ENCODE results near the gene SLC1A2. TPM values are rescaled to one million over a fixed set of nuclear protein-coding genes. Genes with fewer than 3 reads are reported as not detected.
A peak's percentile ranks its signal among the peaks of the same experiment; 100 is the strongest.

The SLC1A2 gene
- total and polyA plus RNA-seq, 2 donors: 0.38 to 0.71 TPM

DNA sequence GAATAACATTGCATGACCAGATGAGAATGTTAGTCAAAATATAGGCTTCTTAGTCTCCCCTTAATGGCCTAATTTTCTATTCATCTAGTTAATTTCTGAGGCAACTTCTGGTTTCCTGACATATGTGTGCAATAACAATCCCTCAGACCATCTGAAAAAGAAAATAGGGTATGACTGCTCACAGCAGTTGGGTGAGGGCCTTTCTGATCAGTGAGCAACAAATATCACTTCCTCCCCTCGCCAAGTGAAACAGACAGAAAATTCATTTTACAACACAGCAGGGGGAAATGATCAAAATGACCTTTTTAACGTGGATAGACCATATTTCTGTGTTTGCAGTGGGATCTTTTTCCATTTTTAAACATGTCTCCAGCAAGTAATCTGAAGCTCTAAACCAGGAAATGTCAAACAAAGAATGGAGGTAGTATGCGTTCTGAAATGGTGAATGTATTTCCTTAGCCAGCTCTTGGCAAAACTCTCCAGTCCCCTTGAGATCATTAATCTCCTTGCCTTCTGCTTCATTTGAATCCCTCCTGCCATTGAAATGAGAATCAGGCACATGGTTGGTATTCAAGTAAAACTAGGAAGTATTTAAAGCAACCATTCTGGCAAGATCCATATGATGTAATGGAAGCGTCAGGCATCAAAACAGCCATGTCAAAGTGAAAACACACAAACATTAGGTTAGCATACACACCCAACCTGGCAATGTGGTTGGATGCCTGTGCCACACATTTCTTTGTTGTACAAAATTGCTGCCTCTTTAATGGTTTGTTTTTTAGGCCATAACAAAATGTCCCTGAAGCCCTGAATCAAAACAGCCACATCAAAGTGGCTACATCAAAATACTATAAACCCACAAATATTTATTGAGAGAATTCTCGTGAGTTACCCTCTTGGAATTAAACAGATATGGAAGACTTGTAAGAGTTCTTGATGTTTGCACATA lies 100.1 kb downstream of the SLC1A2 start:
- Histone ChIP-seq H3K27ac (ENCODE audit: low read depth in 1 of 2, low read length in 1 of 2) (no peak overlapping the region), H3K27me3 (ENCODE audit: control insufficient read depth in 2 of 2, insufficient read depth in 1 of 2, low read length in 1 of 2) (no peaks in the 10 kb centered on the region), H3K36me3 (ENCODE audit: control insufficient read depth in 2 of 2, insufficient read depth in 2 of 2, low read length in 1 of 2) (no peaks in the 10 kb centered on the region), H3K9me3 (ENCODE audit: control insufficient read depth in 2 of 2, insufficient read depth in 1 of 2, low read length in 1 of 2) (no peaks in the 10 kb centered on the region), H3K4me1 (ENCODE audit: control insufficient read depth in 2 of 2, insufficient read depth in 2 of 2, low read length in 2 of 2) (no peaks in the 10 kb centered on the region), H3K4me3 (ENCODE audit: low read length in 2 of 2) (no peak overlapping the region)
- DNase-seq (ENCODE audit: low read depth in 6 of 9, low spot score in 9 of 9): no peak
- 75% methylated on average over 5 of the region's 5 CpGs for WGBS

- DNase-seq (ENCODE audit: low read depth in 6 of 9, low spot score in 9 of 9): no peak
- Histone ChIP-seq H3K4me3 (ENCODE audit: low read length in 2 of 2) (no peak overlapping the region), H3K9me3 (ENCODE audit: control insufficient read depth in 2 of 2, insufficient read depth in 1 of 2, low read length in 1 of 2) (no peaks in the 10 kb centered on the region), H3K36me3 (ENCODE audit: control insufficient read depth in 2 of 2, insufficient read depth in 2 of 2, low read length in 1 of 2) (no peaks in the 10 kb centered on the region), H3K27ac (ENCODE audit: low read depth in 1 of 2, low read length in 1 of 2) (no peak overlapping the region), H3K4me1 (ENCODE audit: control insufficient read depth in 2 of 2, insufficient read depth in 2 of 2, low read length in 2 of 2) (no peaks in the 10 kb centered on the region), H3K27me3 (ENCODE audit: control insufficient read depth in 2 of 2, insufficient read depth in 1 of 2, low read length in 1 of 2) (no peaks in the 10 kb centered on the region)
- 100% methylated on average over 1 of the region's 1 CpG for WGBS
Observed at GRCh38 chr11:35318309-35318708, 101.0 kb downstream of the SLC1A2 start.

DNA sequence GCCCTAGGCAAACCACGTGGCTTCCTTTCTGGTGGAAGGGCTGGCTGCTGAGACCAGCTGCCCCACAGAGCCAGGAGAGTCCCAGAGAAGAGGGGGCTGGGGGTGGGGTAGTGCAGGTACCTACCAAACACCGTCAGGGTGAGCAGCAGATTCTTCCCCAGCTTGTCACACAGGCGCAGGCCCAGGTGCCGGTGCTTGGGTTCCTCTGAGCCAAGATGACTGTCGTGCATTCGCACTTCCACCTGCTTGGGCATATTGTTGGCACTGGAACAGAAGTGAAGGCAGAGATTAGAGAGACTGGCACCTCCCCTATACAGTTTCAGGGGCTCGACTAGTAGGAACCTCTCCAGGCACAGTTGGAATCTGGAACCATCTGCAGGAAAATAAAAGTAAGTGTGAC lies 102.1 kb downstream of the SLC1A2 start:
- 90% methylated on average over 7 of the region's 7 CpGs for WGBS
- no peak overlapping the region for H3K4me3 ChIP-seq (ENCODE audit: low read length in 2 of 2)
- no peaks in the 10 kb centered on the region for H3K4me1 ChIP-seq (ENCODE audit: control insufficient read depth in 2 of 2, insufficient read depth in 2 of 2, low read length in 2 of 2)
- no peaks in the 10 kb centered on the region for H3K36me3 ChIP-seq (ENCODE audit: control insufficient read depth in 2 of 2, insufficient read depth in 2 of 2, low read length in 1 of 2)
- H3K27me3 ChIP-seq (ENCODE audit: control insufficient read depth in 2 of 2, insufficient read depth in 1 of 2, low read length in 1 of 2): no peaks in the 10 kb centered on the region
- DNase-seq (ENCODE audit: low read depth in 6 of 9, low spot score in 9 of 9): no peak
- H3K9me3 ChIP-seq (ENCODE audit: control insufficient read depth in 2 of 2, insufficient read depth in 1 of 2, low read length in 1 of 2): no peaks in the 10 kb centered on the region
- H3K27ac ChIP-seq (ENCODE audit: low read depth in 1 of 2, low read length in 1 of 2): no peak overlapping the region

- no peak for DNase-seq (ENCODE audit: low read depth in 6 of 9, low spot score in 9 of 9)
- Histone ChIP-seq H3K4me1 (ENCODE audit: control insufficient read depth in 2 of 2, insufficient read depth in 2 of 2, low read length in 2 of 2) (no peaks in the 10 kb centered on the region), H3K36me3 (ENCODE audit: control insufficient read depth in 2 of 2, insufficient read depth in 2 of 2, low read length in 1 of 2) (no peaks in the 10 kb centered on the region), H3K4me3 (ENCODE audit: low read length in 2 of 2) (no peak overlapping the region), H3K27ac (ENCODE audit: low read depth in 1 of 2, low read length in 1 of 2) (no peak overlapping the region), H3K9me3 (ENCODE audit: control insufficient read depth in 2 of 2, insufficient read depth in 1 of 2, low read length in 1 of 2) (no peaks in the 10 kb centered on the region), H3K27me3 (ENCODE audit: control insufficient read depth in 2 of 2, insufficient read depth in 1 of 2, low read length in 1 of 2) (no peaks in the 10 kb centered on the region)
- WGBS: 96% methylated on average over 2 of the region's 2 CpGs
Observed at GRCh38 chr11:35316161-35316560, 103.2 kb downstream of the SLC1A2 start.

- H3K27me3 ChIP-seq (ENCODE audit: control insufficient read depth in 2 of 2, insufficient read depth in 1 of 2, low read length in 1 of 2): no peaks in the 10 kb centered on the region
- 96% methylated on average over 1 of the region's 1 CpG for WGBS
- H3K4me1 ChIP-seq (ENCODE audit: control insufficient read depth in 2 of 2, insufficient read depth in 2 of 2, low read length in 2 of 2): no peaks in the 10 kb centered on the region
- H3K4me3 ChIP-seq (ENCODE audit: low read length in 2 of 2): no peak overlapping the region
- no peaks in the 10 kb centered on the region for H3K9me3 ChIP-seq (ENCODE audit: control insufficient read depth in 2 of 2, insufficient read depth in 1 of 2, low read length in 1 of 2)
- H3K27ac ChIP-seq (ENCODE audit: low read depth in 1 of 2, low read length in 1 of 2): no peak overlapping the region
- DNase-seq (ENCODE audit: low read depth in 6 of 9, low spot score in 9 of 9): no peak
- H3K36me3 ChIP-seq (ENCODE audit: control insufficient read depth in 2 of 2, insufficient read depth in 2 of 2, low read length in 1 of 2): no peaks in the 10 kb centered on the region
Observed at GRCh38 chr11:35313760-35314153, 105.6 kb downstream of the SLC1A2 start.

DNA sequence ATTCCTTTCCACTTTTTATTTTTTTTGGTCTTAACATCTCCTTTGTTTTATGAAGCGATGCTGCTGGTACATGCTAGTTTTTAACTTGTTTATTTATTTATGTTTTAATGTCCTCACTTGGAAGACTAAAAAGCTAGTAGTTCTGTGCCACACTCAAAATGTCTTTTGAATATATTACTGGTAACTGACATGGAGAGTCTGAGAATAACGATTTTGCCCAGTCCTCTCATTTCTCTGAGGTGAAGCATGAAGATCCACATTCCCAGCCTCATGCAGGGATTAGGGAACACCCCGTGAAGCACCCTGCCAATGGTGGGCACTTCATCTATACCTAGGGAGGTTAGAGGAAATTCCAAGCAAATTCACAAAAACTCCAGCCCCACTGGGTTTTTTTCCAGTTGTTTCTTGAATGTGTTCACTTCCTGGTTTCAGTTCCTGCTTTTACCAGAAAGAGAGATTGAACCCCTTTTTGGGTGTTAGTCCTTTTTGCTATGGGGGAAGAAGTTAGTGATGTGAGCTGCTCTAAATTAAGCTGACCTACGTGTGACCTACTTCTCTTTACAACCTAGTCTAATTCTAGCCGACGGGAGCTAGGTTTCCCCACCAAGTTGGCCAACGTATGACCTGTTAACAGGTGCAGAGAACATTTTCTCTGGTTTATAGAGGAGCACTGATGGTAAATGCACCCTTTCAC lies 106.1 kb downstream of the SLC1A2 start:
- Histone ChIP-seq H3K27me3 (ENCODE audit: control insufficient read depth in 2 of 2, insufficient read depth in 1 of 2, low read length in 1 of 2) (no peaks in the 10 kb centered on the region), H3K4me1 (ENCODE audit: control insufficient read depth in 2 of 2, insufficient read depth in 2 of 2, low read length in 2 of 2) (no peaks in the 10 kb centered on the region), H3K4me3 (ENCODE audit: low read length in 2 of 2) (no peak overlapping the region), H3K27ac (ENCODE audit: low read depth in 1 of 2, low read length in 1 of 2) (no peak overlapping the region), H3K9me3 (ENCODE audit: control insufficient read depth in 2 of 2, insufficient read depth in 1 of 2, low read length in 1 of 2) (no peaks in the 10 kb centered on the region), H3K36me3 (ENCODE audit: control insufficient read depth in 2 of 2, insufficient read depth in 2 of 2, low read length in 1 of 2) (no peaks in the 10 kb centered on the region)
- 66% methylated on average over 7 of the region's 7 CpGs for WGBS
- DNase-seq (ENCODE audit: low read depth in 6 of 9, low spot score in 9 of 9): peak in 1 of 9 donors; percentile 23

- 93% methylated on average over 3 of the region's 3 CpGs for WGBS
- H3K27me3 ChIP-seq (ENCODE audit: control insufficient read depth in 2 of 2, insufficient read depth in 1 of 2, low read length in 1 of 2): no peaks in the 10 kb centered on the region
- H3K27ac ChIP-seq (ENCODE audit: low read depth in 1 of 2, low read length in 1 of 2): no peak overlapping the region
- no peak overlapping the region for H3K4me3 ChIP-seq (ENCODE audit: low read length in 2 of 2)
- DNase-seq (ENCODE audit: low read depth in 6 of 9, low spot score in 9 of 9): no peak
- no peaks in the 10 kb centered on the region for H3K4me1 ChIP-seq (ENCODE audit: control insufficient read depth in 2 of 2, insufficient read depth in 2 of 2, low read length in 2 of 2)
- no peaks in the 10 kb centered on the region for H3K36me3 ChIP-seq (ENCODE audit: control insufficient read depth in 2 of 2, insufficient read depth in 2 of 2, low read length in 1 of 2)
- no peaks in the 10 kb centered on the region for H3K9me3 ChIP-seq (ENCODE audit: control insufficient read depth in 2 of 2, insufficient read depth in 1 of 2, low read length in 1 of 2)
Observed at GRCh38 chr11:35311331-35311730, 108.0 kb downstream of the SLC1A2 start.

- H3K36me3 ChIP-seq (ENCODE audit: control insufficient read depth in 2 of 2, insufficient read depth in 2 of 2, low read length in 1 of 2): no peaks in the 10 kb centered on the region
- no peaks in the 10 kb centered on the region for H3K9me3 ChIP-seq (ENCODE audit: control insufficient read depth in 2 of 2, insufficient read depth in 1 of 2, low read length in 1 of 2)
- H3K4me1 ChIP-seq (ENCODE audit: control insufficient read depth in 2 of 2, insufficient read depth in 2 of 2, low read length in 2 of 2): peaks cover 0 to 5% of the 10 kb centered on the region in 2 donors
- no peaks in the 10 kb centered on the region for H3K27me3 ChIP-seq (ENCODE audit: control insufficient read depth in 2 of 2, insufficient read depth in 1 of 2, low read length in 1 of 2)
- WGBS: 96% methylated on average over 9 of the region's 9 CpGs
- no peak for DNase-seq (ENCODE audit: low read depth in 6 of 9, low spot score in 9 of 9)
- H3K27ac ChIP-seq (ENCODE audit: low read depth in 1 of 2, low read length in 1 of 2): no peak overlapping the region
- no peak overlapping the region for H3K4me3 ChIP-seq (ENCODE audit: low read length in 2 of 2)
Observed at GRCh38 chr11:35308157-35308556, 111.2 kb downstream of the SLC1A2 start.

DNA sequence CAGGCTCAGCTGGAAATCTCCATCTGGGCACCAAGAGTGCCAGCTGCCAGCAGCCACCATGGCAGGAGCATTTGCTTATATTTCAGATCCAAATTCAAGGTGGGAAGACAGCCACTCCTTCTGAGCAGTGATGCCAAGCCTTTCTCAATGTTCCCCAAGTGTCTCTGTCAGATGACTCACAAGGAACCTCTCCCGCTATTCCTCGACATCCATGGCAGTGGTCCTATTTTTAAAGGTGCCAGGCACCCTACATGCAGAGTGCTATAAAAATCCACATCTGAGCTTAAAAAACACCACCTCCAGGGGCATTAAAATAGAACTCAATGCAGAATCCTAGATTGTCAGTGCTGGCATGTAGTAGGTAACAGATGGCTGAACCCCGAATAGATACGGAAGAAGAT lies 112.1 kb downstream of the SLC1A2 start:
- DNase-seq (ENCODE audit: low read depth in 6 of 9, low spot score in 9 of 9): no peak
- Histone ChIP-seq H3K4me1 (ENCODE audit: control insufficient read depth in 2 of 2, insufficient read depth in 2 of 2, low read length in 2 of 2) (peaks cover 0 to 5% of the 10 kb centered on the region in 2 donors), H3K4me3 (ENCODE audit: low read length in 2 of 2) (no peak overlapping the region), H3K36me3 (ENCODE audit: control insufficient read depth in 2 of 2, insufficient read depth in 2 of 2, low read length in 1 of 2) (no peaks in the 10 kb centered on the region), H3K27me3 (ENCODE audit: control insufficient read depth in 2 of 2, insufficient read depth in 1 of 2, low read length in 1 of 2) (no peaks in the 10 kb centered on the region), H3K9me3 (ENCODE audit: control insufficient read depth in 2 of 2, insufficient read depth in 1 of 2, low read length in 1 of 2) (no peaks in the 10 kb centered on the region), H3K27ac (ENCODE audit: low read depth in 1 of 2, low read length in 1 of 2) (no peak overlapping the region)
- over 99% methylated on average over 4 of the region's 4 CpGs for WGBS
